ENCODE data around the gene CYB5RL.
"Not testable (repeated sequence)": the region's sequence is repeated elsewhere in the genome, so short reads cannot be mapped to it uniquely, and the experiment has no call there.

CYB5RL gene

DNA sequence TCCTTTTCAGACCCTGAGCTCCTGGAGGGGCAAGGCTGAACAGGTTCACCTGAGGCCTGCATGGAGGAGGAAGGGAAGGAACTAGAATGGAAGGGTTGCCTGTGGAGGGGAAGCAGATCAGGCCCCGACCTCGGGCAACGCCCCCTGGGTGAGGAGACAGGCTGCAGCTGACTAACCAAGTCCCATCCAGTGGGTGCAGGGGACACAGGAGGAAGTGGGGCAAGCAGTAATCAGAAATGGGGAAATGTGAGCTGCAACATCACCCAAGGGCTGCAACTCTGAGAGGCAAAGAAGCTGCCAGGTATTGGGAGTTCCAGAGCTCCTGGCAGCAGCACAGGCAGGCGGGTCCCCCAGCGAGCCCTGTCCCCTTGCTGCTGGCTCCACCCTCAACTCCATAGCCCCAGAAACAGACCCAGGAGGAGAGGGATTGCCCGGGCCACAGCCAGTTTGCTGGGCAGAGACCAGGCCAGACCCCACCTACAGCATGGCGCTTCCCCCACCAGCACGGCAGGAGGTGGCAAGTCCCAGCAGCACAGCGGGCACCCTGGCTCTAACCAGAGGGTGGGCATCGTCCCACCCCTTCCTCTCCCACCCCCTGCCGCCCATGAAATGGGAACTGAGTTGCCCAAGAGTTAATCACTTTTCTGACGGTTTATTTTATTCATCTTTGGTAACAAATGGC is 38.7 kb upstream of the CYB5RL start:
- H3K4me1 Mint-ChIP-seq, result no peaks in the 10 kb centered on the region
- TF ChIP-seq, protein P1, sequence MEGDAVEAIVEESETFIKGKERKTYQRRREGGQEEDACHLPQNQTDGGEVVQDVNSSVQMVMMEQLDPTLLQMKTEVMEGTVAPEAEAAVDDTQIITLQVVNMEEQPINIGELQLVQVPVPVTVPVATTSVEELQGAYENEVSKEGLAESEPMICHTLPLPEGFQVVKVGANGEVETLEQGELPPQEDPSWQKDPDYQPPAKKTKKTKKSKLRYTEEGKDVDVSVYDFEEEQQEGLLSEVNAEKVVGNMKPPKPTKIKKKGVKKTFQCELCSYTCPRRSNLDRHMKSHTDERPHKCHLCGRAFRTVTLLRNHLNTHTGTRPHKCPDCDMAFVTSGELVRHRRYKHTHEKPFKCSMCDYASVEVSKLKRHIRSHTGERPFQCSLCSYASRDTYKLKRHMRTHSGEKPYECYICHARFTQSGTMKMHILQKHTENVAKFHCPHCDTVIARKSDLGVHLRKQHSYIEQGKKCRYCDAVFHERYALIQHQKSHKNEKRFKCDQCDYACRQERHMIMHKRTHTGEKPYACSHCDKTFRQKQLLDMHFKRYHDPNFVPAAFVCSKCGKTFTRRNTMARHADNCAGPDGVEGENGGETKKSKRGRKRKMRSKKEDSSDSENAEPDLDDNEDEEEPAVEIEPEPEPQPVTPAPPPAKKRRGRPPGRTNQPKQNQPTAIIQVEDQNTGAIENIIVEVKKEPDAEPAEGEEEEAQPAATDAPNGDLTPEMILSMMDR (IDR thresholded peaks at IDR 0.05; ENCODE audit: unreplicated experiment in 3 of 3), result no peak
- no peak overlapping the region for H3K4me3 Mint-ChIP-seq
- peaks cover 6% of the 10 kb centered on the region for H3K9me3 Mint-ChIP-seq
- no peaks in the 10 kb centered on the region for H3K27me3 Mint-ChIP-seq (ENCODE audit: low read depth)
- peaks cover 69% of the 10 kb centered on the region for H3K36me3 Mint-ChIP-seq (ENCODE audit: low read depth)
- H3K27ac Mint-ChIP-seq, result no peak overlapping the region

DNA sequence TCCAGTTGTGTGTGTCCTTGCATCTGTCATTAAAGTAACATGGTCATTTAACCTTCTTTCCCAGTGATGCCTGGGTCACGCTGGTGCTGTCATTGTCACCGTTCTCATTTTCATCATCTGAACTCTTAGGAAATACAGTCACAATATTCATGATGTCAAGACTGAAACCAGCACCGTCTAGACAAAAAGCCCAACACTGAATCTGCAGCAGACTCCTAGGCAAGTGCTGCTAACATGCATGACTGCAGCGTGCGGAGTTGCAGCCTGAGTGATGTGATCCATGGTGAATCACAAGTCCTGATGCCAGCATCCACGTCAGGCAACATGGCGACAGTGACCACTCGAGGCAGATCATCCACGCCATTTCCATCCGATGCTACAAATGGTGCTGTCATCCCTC is 37.8 kb upstream of the CYB5RL start:
- Mint-ChIP-seq H3K27ac (no peak overlapping the region), H3K4me1 (no peaks in the 10 kb centered on the region), H3K27me3 (ENCODE audit: low read depth) (no peaks in the 10 kb centered on the region), H3K4me3 (no peak overlapping the region), H3K9me3 (peaks cover 6% of the 10 kb centered on the region), H3K36me3 (ENCODE audit: low read depth) (peaks cover 68% of the 10 kb centered on the region)
- TF ChIP-seq, protein P1 (IDR thresholded peaks at IDR 0.05; ENCODE audit: unreplicated experiment in 3 of 3), result no peak

DNA sequence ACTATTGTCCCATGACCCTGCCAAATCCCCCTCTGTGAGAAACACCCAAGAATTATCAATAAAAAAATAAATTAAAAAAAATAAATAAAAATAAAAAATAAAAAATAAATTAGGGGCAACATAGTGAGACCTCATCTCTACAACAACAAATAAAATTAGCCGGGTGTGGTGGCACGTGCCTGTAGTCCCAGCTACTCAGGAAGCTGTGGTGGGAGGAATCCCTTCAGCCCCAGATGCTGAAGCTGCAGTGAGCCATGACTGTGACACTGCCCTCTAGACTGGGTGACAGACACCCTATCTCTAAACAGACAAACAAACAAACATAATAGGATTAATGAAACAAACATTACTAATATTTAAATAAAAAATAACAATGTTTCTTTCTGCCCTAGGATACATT is 34.5 kb upstream of the CYB5RL start:
- H3K36me3 Mint-ChIP-seq (ENCODE audit: low read depth), result peaks cover 72% of the 10 kb centered on the region
- no peak overlapping the region for H3K4me3 Mint-ChIP-seq
- peaks cover 3% of the 10 kb centered on the region for H3K4me1 Mint-ChIP-seq
- TF ChIP-seq, protein P1 (IDR thresholded peaks at IDR 0.05; ENCODE audit: unreplicated experiment in 3 of 3), result no peak
- no peaks in the 10 kb centered on the region for H3K27me3 Mint-ChIP-seq (ENCODE audit: low read depth)
- H3K27ac Mint-ChIP-seq, result no peak overlapping the region
- peaks cover 6% of the 10 kb centered on the region for H3K9me3 Mint-ChIP-seq

DNA sequence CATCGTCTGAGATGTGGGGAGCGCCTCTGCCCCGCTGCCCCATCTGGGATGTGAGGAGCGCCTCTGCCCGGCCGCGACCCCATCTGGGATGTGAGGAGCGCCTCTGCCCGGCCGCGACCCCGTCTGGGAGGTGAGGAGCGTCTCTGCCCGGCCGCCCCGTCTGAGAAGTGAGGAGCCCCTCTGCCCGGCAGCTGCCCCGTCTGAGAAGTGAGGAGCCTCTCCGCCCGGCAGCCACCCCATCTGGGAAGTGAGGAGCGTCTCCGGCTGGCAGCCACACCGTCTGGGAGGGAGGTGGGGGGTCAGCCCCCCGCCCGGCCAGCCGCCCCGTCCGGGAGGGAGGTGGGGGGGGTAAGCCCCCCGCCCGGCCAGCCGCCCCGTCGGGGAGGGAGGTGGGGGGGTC is 33.4 kb upstream of the CYB5RL start:
- peaks cover 69% of the 10 kb centered on the region for H3K36me3 Mint-ChIP-seq (ENCODE audit: low read depth)
- not testable (repeated sequence) for H3K27me3 Mint-ChIP-seq (ENCODE audit: low read depth); H3K9me3 Mint-ChIP-seq; H3K4me1 Mint-ChIP-seq; H3K27ac Mint-ChIP-seq; H3K4me3 Mint-ChIP-seq

DNA sequence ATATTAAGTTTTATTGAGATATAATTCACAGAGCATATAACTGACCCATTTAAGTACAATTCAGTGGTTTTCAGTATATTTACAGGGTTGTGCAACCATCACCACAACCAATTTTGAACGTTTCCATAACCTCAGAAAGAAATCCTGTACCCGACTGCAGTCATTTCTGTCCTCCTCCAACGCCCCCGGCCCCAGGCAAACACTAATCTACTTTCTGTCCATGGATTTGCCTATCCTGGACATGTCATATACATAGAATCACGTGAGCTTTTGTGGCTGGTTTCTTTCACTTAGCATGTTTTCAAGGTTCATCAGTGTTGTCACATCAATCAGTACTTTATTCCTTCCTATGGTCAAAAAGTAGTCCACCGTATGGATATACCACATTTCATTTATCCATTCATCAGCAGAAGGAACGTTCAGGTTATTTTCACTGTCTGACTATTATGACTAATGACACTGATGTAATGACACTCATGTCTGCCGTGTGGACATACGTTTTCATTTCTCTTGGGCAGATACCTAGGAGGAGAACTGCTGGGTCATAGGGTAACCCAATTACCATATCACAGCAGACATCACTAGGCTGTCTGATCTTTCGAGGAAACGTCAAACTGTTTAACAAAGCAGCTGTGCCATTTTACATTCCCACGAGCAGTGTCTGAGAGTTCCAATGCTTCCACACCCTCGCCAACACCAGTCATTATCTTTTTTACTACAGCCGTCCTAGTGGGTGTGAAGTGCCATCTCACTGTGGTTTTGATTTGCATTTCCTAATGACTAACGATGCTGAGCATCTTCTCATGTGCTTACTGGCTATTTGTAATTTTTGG is 30.9 kb upstream of the CYB5RL start:
- no peak overlapping the region for H3K27ac Mint-ChIP-seq
- no peak overlapping the region for H3K4me3 Mint-ChIP-seq
- TF ChIP-seq, protein P1 (IDR thresholded peaks at IDR 0.05; ENCODE audit: unreplicated experiment in 3 of 3), result no peak
- no peaks in the 10 kb centered on the region for H3K27me3 Mint-ChIP-seq (ENCODE audit: low read depth)
- H3K36me3 Mint-ChIP-seq (ENCODE audit: low read depth), result peaks cover 65% of the 10 kb centered on the region
- peaks cover 6% of the 10 kb centered on the region for H3K9me3 Mint-ChIP-seq
- peaks cover 16% of the 10 kb centered on the region for H3K4me1 Mint-ChIP-seq

DNA sequence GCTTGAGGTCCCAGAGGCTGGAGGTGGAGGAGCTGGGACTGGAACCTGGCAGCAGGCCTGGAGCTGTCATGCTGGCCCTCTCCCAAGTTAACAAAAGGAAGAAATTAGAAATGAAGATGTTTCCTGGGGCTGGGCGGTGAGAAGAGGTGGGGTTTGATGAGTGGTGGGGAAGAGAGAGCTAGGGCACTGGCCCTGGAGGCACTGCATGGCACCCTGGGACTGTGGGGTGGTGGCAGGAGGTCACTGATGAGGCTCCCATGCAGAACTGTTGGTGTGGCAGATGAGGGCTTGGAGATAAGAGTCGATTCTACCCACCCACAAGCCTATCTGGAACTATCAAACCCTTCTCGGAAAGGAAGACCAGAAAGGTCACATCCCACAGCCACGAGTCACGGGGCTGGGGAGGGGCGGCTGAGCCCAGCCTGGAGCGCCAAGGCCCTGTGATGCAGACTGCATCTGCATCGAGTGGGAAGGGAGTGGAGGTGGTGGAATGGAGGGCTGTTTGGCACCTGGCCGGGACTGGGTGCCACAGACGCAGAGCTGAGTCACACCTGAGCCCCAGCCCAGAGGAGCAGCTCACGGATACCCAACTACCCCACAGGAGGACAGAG is 29.6 kb upstream of the CYB5RL start:
- no peaks in the 10 kb centered on the region for H3K9me3 Mint-ChIP-seq
- TF ChIP-seq, protein P1 (IDR thresholded peaks at IDR 0.05; ENCODE audit: unreplicated experiment in 3 of 3), result no peak
- H3K4me1 Mint-ChIP-seq, result peaks cover 25% of the 10 kb centered on the region
- no peak overlapping the region for H3K4me3 Mint-ChIP-seq
- no peaks in the 10 kb centered on the region for H3K27me3 Mint-ChIP-seq (ENCODE audit: low read depth)
- peak overlapping the region in 1 of 3 experiments; percentile 36 for H3K27ac Mint-ChIP-seq
- H3K36me3 Mint-ChIP-seq (ENCODE audit: low read depth), result peaks cover 63% of the 10 kb centered on the region

Measured in nephron (organoid).